Progenitor cell of endocrine pancreas (in vitro differentiated cells): Measurements from ENCODE around the gene ICAM4. TPM values are rescaled to one million over a fixed set of nuclear protein-coding genes. Genes with fewer than 3 reads are reported as not detected.

ENCODE experiments used
- DNase-seq: peaks from one replicate; pipeline ENCODE4 v3.0.0; 2021; ENCODE audit warnings: low spot score; ENCODE audit not compliant: unreplicated experiment
- H3K27ac Mint-ChIP-seq: 2 replicates; pipeline ENCODE4 v1.8.0; 2021; ENCODE audit warnings: mild to moderate bottlenecking, moderate library complexity, mixed read lengths
- H3K27me3 Mint-ChIP-seq: 2 replicates; pipeline ENCODE4 v1.8.0; 2021; ENCODE audit warnings: mixed read lengths
- H3K36me3 Mint-ChIP-seq: 2 replicates; pipeline ENCODE4 v1.8.0; 2022; ENCODE audit warnings: mixed read lengths; ENCODE audit not compliant: insufficient read depth
- H3K4me1 Mint-ChIP-seq: 2 replicates; pipeline ENCODE4 v1.8.0; 2021; ENCODE audit warnings: low read depth, mixed read lengths
- H3K4me3 Mint-ChIP-seq: 2 replicates; pipeline ENCODE4 v1.8.0; 2021; ENCODE audit warnings: low read depth, mild to moderate bottlenecking, moderate library complexity, mixed read lengths
- H3K9me3 Mint-ChIP-seq: 2 replicates; pipeline ENCODE4 v1.8.0; 2021; ENCODE audit warnings: low read depth, mixed read lengths
- total RNA-seq: library from RNA; stranded (reverse); gene quantifications from 2 replicates; pipeline ENCODE4 v1.2.1, GENCODE V29; 2021
- TF ChIP-seq, protein P1 (sequence below): fragments of 200-600 bp; sonication (generic); IDR thresholded peaks from one replicate; pipeline ENCODE4 v1.5.0; 2021; ENCODE audit warnings: antibody characterized with exemption, mild to moderate bottlenecking; ENCODE audit not compliant: unreplicated experiment

The ICAM4 gene
- total RNA-seq, 1 donor from 2014 or later = not detected

GRCh38 chr19:10260141-10260584, 26.6 kb upstream of the ICAM4 start:
- Mint-ChIP-seq H3K4me3 (no peak overlapping the region), H3K9me3 (no peaks in the 10 kb centered on the region), H3K27ac (no peak overlapping the region), H3K4me1 (no peaks in the 10 kb centered on the region), H3K36me3 (peaks cover 11% of the 10 kb centered on the region), H3K27me3 (no peaks in the 10 kb centered on the region)
- TF ChIP-seq, protein P1, sequence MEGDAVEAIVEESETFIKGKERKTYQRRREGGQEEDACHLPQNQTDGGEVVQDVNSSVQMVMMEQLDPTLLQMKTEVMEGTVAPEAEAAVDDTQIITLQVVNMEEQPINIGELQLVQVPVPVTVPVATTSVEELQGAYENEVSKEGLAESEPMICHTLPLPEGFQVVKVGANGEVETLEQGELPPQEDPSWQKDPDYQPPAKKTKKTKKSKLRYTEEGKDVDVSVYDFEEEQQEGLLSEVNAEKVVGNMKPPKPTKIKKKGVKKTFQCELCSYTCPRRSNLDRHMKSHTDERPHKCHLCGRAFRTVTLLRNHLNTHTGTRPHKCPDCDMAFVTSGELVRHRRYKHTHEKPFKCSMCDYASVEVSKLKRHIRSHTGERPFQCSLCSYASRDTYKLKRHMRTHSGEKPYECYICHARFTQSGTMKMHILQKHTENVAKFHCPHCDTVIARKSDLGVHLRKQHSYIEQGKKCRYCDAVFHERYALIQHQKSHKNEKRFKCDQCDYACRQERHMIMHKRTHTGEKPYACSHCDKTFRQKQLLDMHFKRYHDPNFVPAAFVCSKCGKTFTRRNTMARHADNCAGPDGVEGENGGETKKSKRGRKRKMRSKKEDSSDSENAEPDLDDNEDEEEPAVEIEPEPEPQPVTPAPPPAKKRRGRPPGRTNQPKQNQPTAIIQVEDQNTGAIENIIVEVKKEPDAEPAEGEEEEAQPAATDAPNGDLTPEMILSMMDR = no peak
- no peak for DNase-seq

DNA sequence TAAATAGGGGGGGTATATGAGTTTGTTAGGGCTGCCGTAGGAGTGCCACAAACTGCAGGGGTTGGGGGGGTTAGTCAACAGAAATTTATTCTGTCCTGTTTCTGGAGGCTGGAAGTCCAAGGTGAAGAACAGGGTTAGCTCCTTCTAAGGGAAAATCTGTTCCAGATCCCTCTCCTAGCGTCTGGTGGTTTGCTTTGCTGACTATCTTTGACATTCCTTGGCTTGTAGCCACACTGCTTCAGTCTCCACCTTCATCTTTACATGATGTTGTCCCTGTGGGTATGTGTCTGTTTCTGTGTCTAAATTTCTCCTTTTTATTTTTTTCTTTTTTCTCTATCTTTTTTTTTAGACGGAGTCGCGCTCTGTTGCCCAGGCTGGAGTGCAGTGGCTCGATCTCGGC, 24.0 kb upstream of the ICAM4 start:
- Mint-ChIP-seq H3K4me1 (no peaks in the 10 kb centered on the region), H3K27me3 (peaks cover 3% of the 10 kb centered on the region), H3K9me3 (no peaks in the 10 kb centered on the region), H3K4me3 (no peak overlapping the region), H3K36me3 (peaks cover 2% of the 10 kb centered on the region), H3K27ac (no peak overlapping the region)
- DNase-seq = no peak
- TF ChIP-seq, protein P1 = no peak

GRCh38 chr19:10266706-10267105, 20.0 kb upstream of the ICAM4 start:
- TF ChIP-seq, protein P1 = no peak
- no peak overlapping the region for H3K27ac Mint-ChIP-seq
- no peak overlapping the region for H3K4me3 Mint-ChIP-seq
- H3K4me1 Mint-ChIP-seq = no peaks in the 10 kb centered on the region
- DNase-seq = no peak
- peaks cover 35% of the 10 kb centered on the region for H3K27me3 Mint-ChIP-seq
- H3K9me3 Mint-ChIP-seq = no peaks in the 10 kb centered on the region
- no peaks in the 10 kb centered on the region for H3K36me3 Mint-ChIP-seq

DNA sequence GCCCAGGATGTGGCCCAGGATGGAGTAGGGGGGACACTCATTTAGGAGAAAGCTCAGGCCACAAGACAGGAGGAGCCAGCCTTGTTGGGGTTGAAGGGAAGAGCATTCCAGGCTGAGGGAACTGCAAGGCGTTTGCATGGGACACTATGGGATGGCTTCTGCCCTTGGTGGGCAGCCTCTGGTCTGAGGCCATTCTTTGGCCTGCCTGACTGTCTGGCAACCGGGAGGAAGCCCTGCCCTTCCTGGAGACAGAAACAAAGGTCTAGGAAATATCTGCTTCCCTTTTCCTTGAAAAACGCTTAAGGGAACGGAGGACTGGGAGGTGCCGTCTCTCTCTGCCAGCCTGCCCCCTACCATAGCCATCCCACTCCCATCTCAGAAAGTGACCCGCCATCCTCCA, 18.7 kb upstream of the ICAM4 start:
- H3K27me3 Mint-ChIP-seq = peaks cover 49% of the 10 kb centered on the region
- no peaks in the 10 kb centered on the region for H3K36me3 Mint-ChIP-seq
- no peak overlapping the region for H3K27ac Mint-ChIP-seq
- TF ChIP-seq, protein P1 = no peak
- no peak for DNase-seq
- no peaks in the 10 kb centered on the region for H3K4me1 Mint-ChIP-seq
- H3K9me3 Mint-ChIP-seq = no peaks in the 10 kb centered on the region
- H3K4me3 Mint-ChIP-seq = no peak overlapping the region

DNA sequence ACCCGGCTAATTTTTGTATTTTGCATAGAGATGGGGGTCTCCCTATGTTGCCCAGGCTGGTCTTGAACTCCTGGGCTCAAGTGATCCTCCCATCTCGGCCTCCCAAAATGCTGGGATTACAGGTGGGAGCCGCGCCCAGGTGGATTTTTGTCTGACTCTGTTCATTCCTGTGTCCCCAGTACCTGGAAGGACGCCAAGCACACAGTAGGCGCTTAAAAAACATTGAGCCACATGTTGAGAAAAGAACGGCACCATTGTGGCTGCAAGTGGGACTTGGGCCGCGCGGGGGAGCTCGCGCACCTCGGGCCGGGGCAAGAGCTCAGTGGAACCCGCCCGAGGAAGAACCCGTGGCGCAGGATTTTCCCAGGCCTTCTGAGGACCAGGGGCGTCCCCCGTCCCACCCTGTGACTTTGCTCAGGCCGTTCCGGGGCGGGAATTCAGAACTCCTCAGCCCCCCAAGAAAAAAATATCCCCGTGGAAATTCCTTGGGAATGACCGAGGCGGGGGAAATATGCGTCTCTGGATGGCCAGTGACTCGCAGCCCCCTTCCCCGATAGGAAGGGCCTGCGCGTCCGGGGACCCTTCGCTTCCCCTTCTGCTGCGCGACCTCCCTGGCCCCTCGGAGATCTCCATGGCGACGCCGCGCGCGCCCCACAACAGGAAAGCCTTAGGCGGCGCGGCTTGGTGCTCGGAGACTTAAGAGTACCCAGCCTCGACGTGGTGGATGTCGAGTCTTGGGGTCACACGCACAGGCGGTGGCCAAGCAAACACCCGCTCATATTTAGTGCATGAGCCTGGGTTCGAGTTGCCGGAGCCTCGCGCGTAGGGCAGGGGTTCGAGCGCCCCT, 17.2 kb upstream of the ICAM4 start:
- peak; percentile 82 for DNase-seq
- Mint-ChIP-seq H3K9me3 (no peaks in the 10 kb centered on the region), H3K4me3 (peak overlapping the region; percentile 26), H3K36me3 (no peaks in the 10 kb centered on the region), H3K27me3 (peaks cover 55% of the 10 kb centered on the region), H3K4me1 (no peaks in the 10 kb centered on the region), H3K27ac (no peak overlapping the region)
- TF ChIP-seq, protein P1 = peak; percentile 91
